NCI-H2171 (cell line): ENCODE measurements around the gene TMEM143.
"Not testable (repeated sequence)": the region's sequence is repeated elsewhere in the genome, so short reads cannot be mapped to it uniquely, and the experiment has no call there.

Experiments
- DNase-seq: peaks from one replicate; lab custom pipeline; 2025; lab: John Stamatoyannopoulos, UW

The TMEM143 gene

DNA sequence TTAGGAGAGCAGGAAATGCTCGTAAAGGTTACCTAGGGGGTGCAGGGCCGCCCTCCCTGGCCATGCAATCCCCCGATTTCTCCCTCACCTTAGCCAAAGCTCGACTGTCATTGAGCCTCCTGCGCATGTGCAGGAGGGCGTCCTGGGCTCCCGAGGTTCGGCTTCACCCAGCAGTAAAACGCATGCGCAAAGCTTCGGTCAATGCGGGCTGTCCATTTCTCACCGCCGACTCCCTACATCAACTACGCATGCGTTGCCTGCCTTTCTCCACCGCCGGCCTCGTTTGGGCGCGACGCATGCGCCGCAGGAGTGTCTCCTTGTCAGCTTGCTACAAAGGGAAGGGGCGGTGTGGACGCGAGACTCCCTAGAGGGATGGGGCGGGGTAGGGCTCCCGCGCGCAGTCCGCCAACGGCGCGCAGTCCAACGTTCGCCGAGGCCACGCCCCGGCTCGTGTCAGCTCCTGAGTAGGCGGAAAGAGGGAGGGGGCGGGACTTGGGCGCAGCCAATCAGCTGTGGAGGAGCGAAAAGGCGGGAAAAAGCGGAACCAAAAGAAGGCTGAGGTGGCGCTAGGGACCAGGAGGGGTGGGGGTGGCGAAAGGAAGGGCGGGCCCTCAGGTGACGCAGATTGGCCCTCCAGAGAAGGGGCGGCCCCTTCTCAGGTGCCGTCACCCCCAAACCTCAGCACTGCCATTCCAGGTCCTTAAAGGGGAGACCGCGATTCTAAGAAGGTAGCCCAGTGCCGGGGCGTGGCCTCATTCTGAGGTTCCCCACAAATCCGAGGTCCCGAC is at the start of gene TMEM143, which contains the start of gene SYNGR4:
TSS of gene TMEM143 (minus strand) at position 131 of the 788 bp plus-strand sequence. CDS start at position 111, 20 bp downstream.
TSS of gene SYNGR4 (plus strand) at position 558 of the 788 bp plus-strand sequence. CDS start 1,476 bp downstream, outside the sequence.
- DNase-seq = peak; percentile 99

DNA sequence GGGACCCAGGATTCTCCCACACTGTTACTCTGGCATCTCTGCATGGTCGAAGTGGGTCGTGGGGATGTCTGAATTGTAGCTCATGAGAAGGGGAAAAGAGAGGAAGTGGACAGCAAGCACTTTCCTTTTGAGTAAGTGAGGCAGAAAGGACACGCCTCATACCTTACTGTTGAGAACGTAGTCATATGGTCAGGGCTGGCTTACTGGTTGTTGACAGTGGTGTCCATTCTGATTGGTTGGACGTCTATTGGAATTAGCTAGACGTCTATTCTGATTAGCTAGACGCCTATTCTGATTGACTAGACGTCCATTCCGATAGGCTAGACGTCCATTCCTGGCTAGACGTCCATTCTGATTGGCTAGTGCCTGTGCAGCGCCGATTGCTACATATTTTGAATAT is 42.1 kb upstream of the TMEM143 start:
- DNase-seq = no peak

GRCh38 chr19:48405010-48405659 is 41.4 kb upstream of the TMEM143 start:
- DNase-seq = no peak

- DNase-seq = peak; percentile 43
Observed at GRCh38 chr19:48403606-48404005, 39.9 kb upstream of the TMEM143 start.

DNA sequence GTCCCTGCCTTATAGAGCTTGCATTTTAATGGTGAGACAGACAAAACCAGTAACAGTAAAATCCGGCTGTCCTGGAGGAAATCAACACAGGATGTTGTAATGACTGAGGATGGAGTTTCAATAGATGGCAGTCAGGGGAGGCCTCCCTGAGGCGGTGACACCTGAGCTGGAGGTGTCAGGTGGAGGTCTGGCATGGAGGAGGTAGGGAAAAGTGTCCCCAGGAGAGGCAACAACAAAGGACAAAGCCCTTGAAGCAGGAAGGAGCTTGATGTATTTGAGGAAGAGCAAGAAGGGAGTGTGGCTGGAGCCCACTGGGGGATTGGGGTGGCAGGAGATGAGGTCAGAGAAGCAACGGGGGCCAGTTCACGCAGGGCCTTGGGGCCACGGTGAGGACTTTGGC is 37.5 kb upstream of the TMEM143 start:
- no peak for DNase-seq

DNA sequence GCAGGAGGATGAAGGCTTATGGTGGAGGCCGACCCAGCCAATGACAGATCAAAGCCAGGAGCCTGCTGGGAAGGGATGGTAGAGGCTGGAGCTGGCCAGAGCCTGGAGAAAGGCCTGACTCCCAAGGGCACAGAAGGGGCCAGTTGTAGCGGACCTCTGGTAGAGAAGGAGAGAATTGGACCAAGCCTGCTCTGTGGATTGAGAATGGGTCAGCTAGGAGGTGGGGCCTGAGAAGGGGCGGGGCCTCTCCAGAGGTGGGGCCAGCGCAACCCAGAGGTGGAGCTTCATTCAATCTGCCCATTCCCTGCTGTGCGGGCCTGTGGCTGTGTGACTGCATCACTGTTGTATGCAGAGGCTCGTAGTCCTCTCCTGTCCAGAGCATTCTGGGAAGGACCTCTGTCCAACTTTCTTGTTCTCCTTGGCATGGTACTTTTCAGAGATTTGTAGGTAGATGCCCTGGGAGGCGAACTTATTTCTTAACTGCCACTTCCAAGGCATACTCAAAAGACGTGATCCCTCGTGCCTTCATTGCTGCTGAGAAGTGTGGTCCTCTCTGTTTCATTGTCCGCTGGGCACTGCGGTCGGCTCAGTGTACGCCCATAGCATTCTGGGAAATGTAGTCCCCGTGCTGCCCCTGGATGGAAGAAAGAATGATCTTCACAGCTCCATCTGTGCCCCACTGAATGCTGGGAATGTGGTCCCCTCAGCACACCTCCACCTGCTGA is 36.4 kb upstream of the TMEM143 start:
- no peak for DNase-seq

GRCh38 chr19:48398375-48399235 is 34.9 kb upstream of the TMEM143 start:
- DNase-seq = peak; percentile 93

DNA sequence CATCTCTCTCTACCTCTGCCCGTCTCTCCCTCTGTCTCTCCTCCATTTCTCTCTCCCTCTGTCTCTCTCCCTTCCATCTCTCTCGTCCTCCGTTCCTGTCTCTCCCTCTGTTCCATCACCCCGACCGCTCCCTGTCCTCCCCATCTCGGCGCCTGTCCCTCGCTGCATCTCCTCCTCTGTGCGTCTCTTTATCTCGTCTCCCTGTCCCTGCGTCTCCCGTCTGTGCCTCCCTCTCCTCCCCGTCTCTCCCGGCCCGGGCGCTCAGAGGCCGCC is 34.3 kb upstream of the TMEM143 start:
- no peak for DNase-seq

- DNase-seq = no peak
Observed at GRCh38 chr19:48397263-48398101, 33.7 kb upstream of the TMEM143 start.

DNA sequence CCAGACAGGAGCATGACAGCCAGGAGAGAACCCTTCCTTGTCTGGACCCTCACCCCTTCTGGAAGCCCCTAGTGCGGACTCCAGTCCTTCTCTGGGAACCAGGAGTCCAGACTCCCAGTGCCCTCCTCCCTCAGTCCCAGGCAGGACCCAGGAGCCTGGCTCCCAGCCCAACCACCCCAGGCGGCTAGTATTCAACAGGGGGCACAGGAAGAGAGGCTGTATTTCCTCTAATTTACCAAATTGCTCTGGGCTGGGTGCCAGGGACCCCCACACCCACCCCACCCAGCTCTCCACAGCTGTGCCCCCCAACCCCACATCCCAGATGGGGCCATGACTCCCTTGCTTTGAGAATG is 33.1 kb upstream of the TMEM143 start:
- DNase-seq = no peak

- DNase-seq = no peak
Observed at GRCh38 chr19:48396016-48396823, 32.5 kb upstream of the TMEM143 start.

DNA sequence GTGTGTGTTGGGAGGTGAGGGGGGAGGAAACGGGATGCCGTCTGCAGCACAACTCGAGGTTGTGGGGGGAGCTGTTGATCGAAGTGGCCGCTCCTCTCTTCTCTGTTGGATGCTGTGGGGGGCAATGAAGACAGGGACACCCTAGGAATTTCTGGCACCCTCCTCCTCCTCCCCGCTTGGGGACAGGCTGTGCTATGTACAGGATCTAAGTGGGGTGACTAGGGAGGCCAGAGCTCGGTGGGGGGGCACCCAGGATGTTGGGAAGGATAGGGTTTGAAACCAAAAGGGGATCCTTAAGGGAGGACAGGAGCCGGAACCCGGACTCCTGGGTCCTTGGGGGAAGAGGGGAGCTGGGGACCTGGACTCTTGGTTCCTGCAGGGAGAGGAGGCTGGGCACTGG is 31.8 kb upstream of the TMEM143 start:
- DNase-seq = no peak

DNA sequence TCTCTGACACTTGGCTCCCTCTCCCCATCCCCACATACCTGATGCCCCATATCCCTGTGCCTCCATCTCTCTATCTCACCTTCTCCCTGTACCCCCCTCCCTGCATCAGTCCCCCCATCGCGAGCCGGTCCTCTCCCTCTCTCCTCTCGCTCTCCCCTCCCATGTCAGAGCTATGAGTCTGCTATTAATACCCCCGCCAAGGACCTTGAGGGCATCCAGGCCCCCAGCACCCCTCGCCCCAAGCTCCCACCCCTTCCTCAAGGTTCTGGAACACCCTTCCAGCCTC is 31.4 kb upstream of the TMEM143 start:
- DNase-seq = no peak

- DNase-seq = no peak
Observed at GRCh38 chr19:48394331-48395169, 30.8 kb upstream of the TMEM143 start.

DNA sequence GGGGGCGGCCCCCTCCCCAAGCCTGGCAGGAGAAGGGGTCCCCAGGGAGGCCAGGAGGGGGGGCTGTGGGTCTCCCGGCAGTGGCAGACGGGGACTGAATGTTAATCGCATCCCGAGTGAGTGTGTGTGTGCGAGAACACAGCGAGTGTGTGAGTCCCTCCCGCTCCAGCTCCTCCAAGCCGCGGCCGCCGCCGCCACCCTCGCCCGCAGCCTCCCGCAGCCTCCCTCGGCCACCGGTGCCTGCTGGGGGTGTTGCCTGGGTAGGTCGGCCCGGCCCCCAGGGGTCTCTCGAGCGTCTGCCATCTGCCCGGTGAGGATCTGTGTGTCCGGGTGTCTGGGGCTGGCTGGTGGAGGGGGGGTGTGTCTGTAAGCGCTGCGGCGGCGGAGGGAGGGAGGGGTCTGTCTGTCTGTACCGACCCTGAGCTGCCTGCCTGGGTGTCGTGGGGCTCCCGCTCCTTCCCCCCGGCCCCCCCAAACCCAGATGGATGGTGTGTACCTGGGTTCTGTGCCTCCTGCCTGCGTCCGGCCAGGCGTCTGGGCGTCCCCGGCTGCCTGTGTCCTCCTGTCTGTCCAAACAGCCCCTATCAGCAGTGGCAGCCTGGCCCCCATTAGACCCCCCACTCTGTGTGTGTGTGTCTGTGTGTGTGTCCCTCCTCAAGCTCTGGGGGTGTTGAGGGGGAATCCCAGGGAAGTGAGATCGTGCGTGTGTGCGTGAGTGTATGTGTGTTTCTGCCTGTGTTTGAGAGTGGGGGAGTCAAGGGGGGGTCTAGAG is 30.0 kb upstream of the TMEM143 start, which contains the start of gene GRIN2D:
TSS of gene GRIN2D (plus strand) at position 110 of the 772 bp plus-strand sequence. CDS start 4,725 bp downstream, outside the sequence.
- peak; percentile 64 for DNase-seq

- no peak for DNase-seq
Observed at GRCh38 chr19:48392860-48393558, 29.3 kb upstream of the TMEM143 start.

GRCh38 chr19:48392006-48392344 is 28.2 kb upstream of the TMEM143 start:
- not testable (repeated sequence) for DNase-seq
